ENCODE results near the gene DOCK11.

DOCK11 gene

GRCh38 chrX:118495061-118495921 lies at the start of gene DOCK11:
DOCK11 (plus strand) TSS chrX:118495815; CDS start chrX:118495972, 157 bp downstream.
- ATAC-seq (ENCODE audit: insufficient read depth, low read depth), result peak; percentile 79
- Histone ChIP-seq H2AFZ (ENCODE audit: low read depth, low read length) (peak within 1 kb of the TSS; percentile 90), H4K20me1 (ENCODE audit: insufficient read depth, low read length) (peaks cover 6% of the 10 kb centered on the region; the same call in 1 of the 2 replicates), H3K4me2 (ENCODE audit: insufficient read depth, low read length) (peak within 1 kb of the TSS; percentile 90), H3K4me1 (ENCODE audit: insufficient read depth, low read length) (peaks cover 30% of the 10 kb centered on the region), H3K9me3 (ENCODE audit: insufficient read depth, low read length, severe bottlenecking) (no peaks in the 10 kb centered on the region), H3K36me3 (ENCODE audit: insufficient read depth, low read length) (no peaks in the 10 kb centered on the region), H3K4me3 (ENCODE audit: low read depth in 1 of 2, low read length in 2 of 2) (peak within 1 kb of the TSS; percentile 56 to 90; a peak in 3 of 4 replicates), H3K27ac (ENCODE audit: low read length) (peak within 1 kb of the TSS; percentile 98), H3K9ac (ENCODE audit: low read depth, low read length) (peak within 1 kb of the TSS; percentile 84), H3K27me3 (ENCODE audit: insufficient read depth, low read length, poor library complexity) (no peaks in the 10 kb centered on the region), H3K79me2 (ENCODE audit: insufficient read depth, low read length) (peaks cover 45% of the 10 kb centered on the region)
- DNase-seq, result peak; percentile 87
- TF ChIP-seq EZH2 (IDR thresholded peaks at IDR 0.05; ENCODE audit: borderline replicate concordance, low read depth, low read length, severe bottlenecking) (no peak), CTCF (IDR thresholded peaks at IDR 0.05; ENCODE audit: borderline replicate concordance, extremely low read depth, low read length, poor library complexity, severe bottlenecking) (no peak)

- TF ChIP-seq CTCF (IDR thresholded peaks at IDR 0.05; ENCODE audit: borderline replicate concordance, extremely low read depth, low read length, poor library complexity, severe bottlenecking) (no peak), EZH2 (IDR thresholded peaks at IDR 0.05; ENCODE audit: borderline replicate concordance, low read depth, low read length, severe bottlenecking) (no peak)
- no peak overlapping the region for H3K4me3 ChIP-seq (ENCODE audit: low read depth in 1 of 2, low read length in 2 of 2)
- no peak for DNase-seq
Observed at GRCh38 chrX:118448273-118448783, 47.3 kb upstream of the DOCK11 start.

GRCh38 chrX:118455013-118455412 lies 40.6 kb upstream of the DOCK11 start:
- no peaks in the 10 kb centered on the region for H3K27me3 ChIP-seq (ENCODE audit: insufficient read depth, low read length, poor library complexity)
- no peaks in the 10 kb centered on the region for H3K4me1 ChIP-seq (ENCODE audit: insufficient read depth, low read length)
- ATAC-seq (ENCODE audit: insufficient read depth, low read depth) (no peak), DNase-seq (no peak)
- TF ChIP-seq EZH2 (IDR thresholded peaks at IDR 0.05; ENCODE audit: borderline replicate concordance, low read depth, low read length, severe bottlenecking), result no peak
- TF ChIP-seq CTCF (IDR thresholded peaks at IDR 0.05; ENCODE audit: borderline replicate concordance, extremely low read depth, low read length, poor library complexity, severe bottlenecking), result no peak
- no peaks in the 10 kb centered on the region for H4K20me1 ChIP-seq (ENCODE audit: insufficient read depth, low read length)
- no peak overlapping the region for H3K9ac ChIP-seq (ENCODE audit: low read depth, low read length)
- H3K36me3 ChIP-seq (ENCODE audit: insufficient read depth, low read length), result no peaks in the 10 kb centered on the region
- H3K27ac ChIP-seq (ENCODE audit: low read length), result no peak overlapping the region
- H3K9me3 ChIP-seq (ENCODE audit: insufficient read depth, low read length, severe bottlenecking), result no peaks in the 10 kb centered on the region
- no peak overlapping the region for H3K4me2 ChIP-seq (ENCODE audit: insufficient read depth, low read length)
- H3K79me2 ChIP-seq (ENCODE audit: insufficient read depth, low read length), result no peaks in the 10 kb centered on the region
- no peak overlapping the region for H3K4me3 ChIP-seq (ENCODE audit: low read depth in 1 of 2, low read length in 2 of 2)
- H2AFZ ChIP-seq (ENCODE audit: low read depth, low read length), result no peak overlapping the region

More at GRCh38 chrX:118448273-118448783, 47.3 kb upstream of the DOCK11 start:
- Histone ChIP-seq H3K27me3 (ENCODE audit: insufficient read depth, low read length, poor library complexity) (no peaks in the 10 kb centered on the region), H3K9ac (ENCODE audit: low read depth, low read length) (no peak overlapping the region), H4K20me1 (ENCODE audit: insufficient read depth, low read length) (no peaks in the 10 kb centered on the region), H3K27ac (ENCODE audit: low read length) (no peak overlapping the region), H3K4me1 (ENCODE audit: insufficient read depth, low read length) (no peaks in the 10 kb centered on the region), H3K79me2 (ENCODE audit: insufficient read depth, low read length) (no peaks in the 10 kb centered on the region), H3K4me2 (ENCODE audit: insufficient read depth, low read length) (no peak overlapping the region), H3K36me3 (ENCODE audit: insufficient read depth, low read length) (peaks cover 2% of the 10 kb centered on the region; the same call in 1 of the 2 replicates), H2AFZ (ENCODE audit: low read depth, low read length) (no peak overlapping the region), H3K9me3 (ENCODE audit: insufficient read depth, low read length, severe bottlenecking) (no peaks in the 10 kb centered on the region)
- ATAC-seq (ENCODE audit: insufficient read depth, low read depth), result no peak

Measured in DND-41 (cell line).